Endothelial cell of umbilical vein (primary cell): ENCODE data around the gene MED19. TPM values are rescaled to one million over a fixed set of nuclear protein-coding genes. Genes with fewer than 3 reads are reported as not detected.

Experiments
- BruUV-seq: library from RNA; stranded (reverse); fragments of 400-500 nt; replicated peaks from 2 replicates; lab custom pipeline; 2021; lab: Mats Ljungman, UMichigan
- CTCF ChIA-PET: fragments of 300-600, 350-600 bp; sonication (Branson Sonifier 250); formaldehyde crosslinking; loops from one replicate; lab custom pipeline; 2021; ENCODE audit warnings: antibody characterized with exemption, inconsistent platforms; lab: Charles Lee
- POLR2A ChIA-PET: fragments of 300-600, 350-600 bp; sonication (Branson Sonifier 250); formaldehyde crosslinking; loops from one replicate; lab custom pipeline; 2021; ENCODE audit warnings: antibody characterized with exemption, inconsistent platforms; lab: Charles Lee
- DNase-seq: peaks from one replicate; pipeline ENCODE4 v3.0.0-alpha.2; 2011; ENCODE audit warnings: low read depth, low spot score
- FAIRE-seq: peaks from 2 replicates; lab custom pipeline; 2011; peaks lifted over from hg19 to GRCh38; lab: Jason Lieb, UNC
- H2AFZ ChIP-seq: 2 replicates; pipeline ENCODE4 v1.6.0; 2012; ENCODE audit warnings: low read depth, low read length, control low read depth, inconsistent platforms
- H3K27ac ChIP-seq: 2 replicates; pipeline ENCODE4 v1.5.1; 2011; ENCODE audit warnings: low read depth, mild to moderate bottlenecking, control low read depth, low read length, moderate library complexity; ENCODE audit not compliant: insufficient read depth
- H3K27me3 ChIP-seq, 2 experiments: 2 replicates each; pipeline versions ENCODE4 v1.6.0 to v1.6.1; 2011; ENCODE audit warnings: low read length in 2 of 2, mixed read lengths in 1 of 2; ENCODE audit not compliant: control insufficient read depth in 2 of 2, insufficient read depth in 2 of 2
- H3K36me3 ChIP-seq, 2 experiments: 2 replicates in 1 of 2; 3 replicates in 1 of 2; pipeline ENCODE4 v1.5.1; 2011; ENCODE audit warnings: low read length in 2 of 2, mild to moderate bottlenecking in 1 of 2, moderate library complexity in 1 of 2; ENCODE audit not compliant: control insufficient read depth in 2 of 2, insufficient read depth in 2 of 2; ENCODE audit errors: extremely low read depth in 1 of 2
- H3K4me1 ChIP-seq: 3 replicates; pipeline ENCODE4 v1.5.1; 2011; ENCODE audit warnings: mild to moderate bottlenecking, low read length; ENCODE audit not compliant: control insufficient read depth, insufficient read depth; ENCODE audit errors: extremely low read depth
- H3K4me2 ChIP-seq: 2 replicates; pipeline ENCODE4 v1.6.1; 2011; ENCODE audit warnings: low read length, control low read depth, mixed read lengths; ENCODE audit not compliant: insufficient read depth
- H3K4me3 ChIP-seq, 3 experiments: fragments of 200-600 bp in 1 of 3; sonication (generic), shearing (Covaris generic) in 1 of 3; replicated peaks in 1 of 3; 2 replicates each; pipeline ENCODE4 v1.5.1; 2011 to 2016; ENCODE audit warnings: control low read depth in 3 of 3, low read length in 3 of 3, mild to moderate bottlenecking in 2 of 3, inconsistent platforms in 1 of 3, low read depth in 1 of 3, moderate library complexity in 1 of 3; ENCODE audit not compliant: insufficient read depth in 1 of 3
- H3K79me2 ChIP-seq: 2 replicates; pipeline ENCODE4 v1.6.0; 2012; ENCODE audit warnings: low read length, inconsistent platforms; ENCODE audit not compliant: control insufficient read depth, insufficient read depth
- H3K9ac ChIP-seq: replicated peaks from 2 replicates; pipeline ENCODE3; 2011; ENCODE audit warnings: low read length, control low read depth; ENCODE audit not compliant: insufficient read depth; ENCODE audit errors: extremely low read depth
- H3K9me1 ChIP-seq: replicated peaks from 3 replicates; pipeline ENCODE4 v1.6.0; 2011; ENCODE audit warnings: mild to moderate bottlenecking, low read length; ENCODE audit not compliant: control insufficient read depth, insufficient read depth; ENCODE audit errors: extremely low read depth
- H3K9me3 ChIP-seq: replicated peaks from 2 replicates; pipeline ENCODE4 v1.5.1; 2012; ENCODE audit warnings: low read length, inconsistent platforms; ENCODE audit not compliant: control insufficient read depth, insufficient read depth
- H4K20me1 ChIP-seq: replicated peaks from 2 replicates; pipeline ENCODE3; 2011; ENCODE audit warnings: mild to moderate bottlenecking, low read length; ENCODE audit not compliant: control insufficient read depth, insufficient read depth; ENCODE audit errors: extremely low read depth
- EZH2 ChIP-seq: IDR thresholded peaks from 2 replicates; pipeline ENCODE4 v1.6.1; 2012; ENCODE audit warnings: borderline replicate concordance, low read depth, mild to moderate bottlenecking, moderate library complexity, low read length, inconsistent platforms; ENCODE audit not compliant: severe bottlenecking
- FOS ChIP-seq: IDR thresholded peaks from 2 replicates; pipeline ENCODE4 v1.6.1; 2011; ENCODE audit warnings: mild to moderate bottlenecking, low read length, moderate library complexity, borderline replicate concordance; ENCODE audit not compliant: insufficient read depth
- GATA2 ChIP-seq: IDR thresholded peaks from 2 replicates; pipeline ENCODE4 v1.7.0; 2011; ENCODE audit warnings: low read depth, mild to moderate bottlenecking, moderate library complexity, mixed read lengths, low read length; ENCODE audit not compliant: insufficient read length, insufficient read depth
- JUN ChIP-seq: IDR thresholded peaks from 2 replicates; pipeline ENCODE4 v1.6.1; 2011; ENCODE audit warnings: borderline replicate concordance, low read depth; ENCODE audit not compliant: insufficient read length, insufficient read depth
- MYC ChIP-seq: IDR thresholded peaks from one replicate; pipeline ENCODE4 v1.6.1; 2011; ENCODE audit warnings: mild to moderate bottlenecking, low read depth, low read length
- POLR2A ChIP-seq: IDR thresholded peaks from 2 replicates; pipeline ENCODE4 v1.6.1; 2012; ENCODE audit warnings: low read depth, mild to moderate bottlenecking, control low read depth, low read length
- POLR2AphosphoS5 ChIP-seq: IDR thresholded peaks from 2 replicates; pipeline ENCODE4 v1.6.1; 2012; ENCODE audit warnings: low read depth, mild to moderate bottlenecking, control low read depth, low read length, moderate library complexity; ENCODE audit not compliant: insufficient read depth
- dilution Hi-C: fragments of 300-500 bp; cut with MboI; formaldehyde crosslinking; loops from one replicate; pipeline ENCODE4 v1.15.0; 2019; ENCODE audit warnings: low sequenced_read_pairs; ENCODE audit not compliant: extremely low pct_ligation_motif_present
- intact Hi-C: fragments of 100-400 bp; cut with micrococcal nuclease; formaldehyde crosslinking; loops from one replicate; pipeline ENCODE4 v1.10.0; 2022
- polyA plus RNA-seq, 4 experiments: library from polyadenylated mRNA; depleted of rRNA in 3 of 4; stranded (reverse) in 3 of 4; unstranded in 1 of 4; fragments of >200 nt; gene quantifications; 2 replicates each; pipeline versions ENCODE4 v1.2.1 to v1.2.3, GENCODE V29; 2011 to 2012; ENCODE audit warnings: missing spikeins in 1 of 4
- total RNA-seq: library from RNA; stranded (reverse); gene quantifications from 2 replicates; pipeline ENCODE4 v1.2.3, GENCODE V29; 2021
- TF ChIP-seq, protein P1 (sequence below), 2 donors: IDR thresholded peaks; 1 replicate in 1 of 2; 2 replicates in 1 of 2; pipeline ENCODE4 v1.5.1; 2011; ENCODE audit warnings: low read length in 2 of 2, mild to moderate bottlenecking in 2 of 2, moderate library complexity in 2 of 2, control low read depth in 1 of 2, inconsistent platforms in 1 of 2, low read depth in 1 of 2; ENCODE audit not compliant: insufficient read depth in 1 of 2; ENCODE audit errors: extremely low read depth in 1 of 2
- TF ChIP-seq, protein P2 (sequence below): IDR thresholded peaks from 2 replicates; pipeline ENCODE4 v1.6.1; 2011; ENCODE audit not compliant: insufficient read depth, insufficient read length

The MED19 gene
- total and polyA plus RNA-seq, 2 donors (not counting 3 experiments of a cell fraction or from before 2014, with no cell fraction given): 25.1 to 48.0 TPM

DNA sequence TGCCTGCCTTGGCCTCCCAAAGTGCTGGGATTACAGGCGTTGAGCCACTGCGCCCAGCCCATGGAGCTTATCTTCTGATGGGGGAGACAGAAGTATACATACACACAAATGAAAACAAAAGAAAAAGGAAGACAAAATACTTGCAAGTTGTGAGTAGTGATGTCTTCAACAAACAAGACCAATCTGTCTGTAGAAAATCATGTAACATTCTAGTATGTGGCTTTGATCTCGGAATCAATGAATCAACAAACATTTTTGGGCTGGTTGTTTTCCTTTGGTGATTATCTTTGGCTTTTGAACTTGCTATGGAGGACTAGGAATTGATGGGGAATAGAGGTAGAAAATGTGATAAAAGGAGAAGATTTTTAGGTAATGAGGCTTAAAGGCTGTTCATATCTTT lies 46.2 kb upstream of the MED19 start:
- no TSS peak for BruUV-seq
- no peak overlapping the region for H3K4me3 ChIP-seq
- ChIA-PET POLR2A (no interaction called here), CTCF (interaction anchor here (1.3 to 13.5 kb wide), 4 partner anchors 14 to 756 kb away, joined by 3 to 375 read pairs (median 59); no protein-coding TSS in a partner anchor)
- intact Hi-C loops: no loop called here
- TF ChIP-seq POLR2AphosphoS5 (no peak), MYC (no peak), JUN (no peak), EZH2 (no peak), GATA2 (no peak), FOS (no peak), POLR2A (no peak)
- TF ChIP-seq, protein P1, sequence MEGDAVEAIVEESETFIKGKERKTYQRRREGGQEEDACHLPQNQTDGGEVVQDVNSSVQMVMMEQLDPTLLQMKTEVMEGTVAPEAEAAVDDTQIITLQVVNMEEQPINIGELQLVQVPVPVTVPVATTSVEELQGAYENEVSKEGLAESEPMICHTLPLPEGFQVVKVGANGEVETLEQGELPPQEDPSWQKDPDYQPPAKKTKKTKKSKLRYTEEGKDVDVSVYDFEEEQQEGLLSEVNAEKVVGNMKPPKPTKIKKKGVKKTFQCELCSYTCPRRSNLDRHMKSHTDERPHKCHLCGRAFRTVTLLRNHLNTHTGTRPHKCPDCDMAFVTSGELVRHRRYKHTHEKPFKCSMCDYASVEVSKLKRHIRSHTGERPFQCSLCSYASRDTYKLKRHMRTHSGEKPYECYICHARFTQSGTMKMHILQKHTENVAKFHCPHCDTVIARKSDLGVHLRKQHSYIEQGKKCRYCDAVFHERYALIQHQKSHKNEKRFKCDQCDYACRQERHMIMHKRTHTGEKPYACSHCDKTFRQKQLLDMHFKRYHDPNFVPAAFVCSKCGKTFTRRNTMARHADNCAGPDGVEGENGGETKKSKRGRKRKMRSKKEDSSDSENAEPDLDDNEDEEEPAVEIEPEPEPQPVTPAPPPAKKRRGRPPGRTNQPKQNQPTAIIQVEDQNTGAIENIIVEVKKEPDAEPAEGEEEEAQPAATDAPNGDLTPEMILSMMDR (IDR thresholded peaks at IDR 0.05; ENCODE audit: extremely low read depth in 1 of 2, insufficient read depth in 1 of 2, low read depth in 1 of 2, low read length in 2 of 2): no peak
- TF ChIP-seq, protein P2, sequence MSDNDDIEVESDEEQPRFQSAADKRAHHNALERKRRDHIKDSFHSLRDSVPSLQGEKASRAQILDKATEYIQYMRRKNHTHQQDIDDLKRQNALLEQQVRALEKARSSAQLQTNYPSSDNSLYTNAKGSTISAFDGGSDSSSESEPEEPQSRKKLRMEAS: no peak
- no peaks in the 10 kb centered on the region for H4K20me1 ChIP-seq
- no peak overlapping the region for H2AFZ ChIP-seq
- no peaks in the 10 kb centered on the region for H3K36me3 ChIP-seq
- H3K4me1 ChIP-seq: peaks cover 2% of the 10 kb centered on the region
- no peaks in the 10 kb centered on the region for H3K9me1 ChIP-seq
- peaks cover 15% of the 10 kb centered on the region for H3K79me2 ChIP-seq
- H3K9me3 ChIP-seq: no peaks in the 10 kb centered on the region
- FAIRE-seq (no peak), DNase-seq (no peak)
- no peak overlapping the region for H3K9ac ChIP-seq
- dilution Hi-C loops: no loop called here
- H3K27me3 ChIP-seq: no peaks in the 10 kb centered on the region
- H3K27ac ChIP-seq: no peak overlapping the region
- H3K4me2 ChIP-seq: no peak overlapping the region
